ENCODE measurements around the gene PCDH15.
"Not testable (repeated sequence)": the region's sequence is repeated elsewhere in the genome, so short reads cannot be mapped to it uniquely, and the experiment has no call there.

Gene PCDH15

DNA sequence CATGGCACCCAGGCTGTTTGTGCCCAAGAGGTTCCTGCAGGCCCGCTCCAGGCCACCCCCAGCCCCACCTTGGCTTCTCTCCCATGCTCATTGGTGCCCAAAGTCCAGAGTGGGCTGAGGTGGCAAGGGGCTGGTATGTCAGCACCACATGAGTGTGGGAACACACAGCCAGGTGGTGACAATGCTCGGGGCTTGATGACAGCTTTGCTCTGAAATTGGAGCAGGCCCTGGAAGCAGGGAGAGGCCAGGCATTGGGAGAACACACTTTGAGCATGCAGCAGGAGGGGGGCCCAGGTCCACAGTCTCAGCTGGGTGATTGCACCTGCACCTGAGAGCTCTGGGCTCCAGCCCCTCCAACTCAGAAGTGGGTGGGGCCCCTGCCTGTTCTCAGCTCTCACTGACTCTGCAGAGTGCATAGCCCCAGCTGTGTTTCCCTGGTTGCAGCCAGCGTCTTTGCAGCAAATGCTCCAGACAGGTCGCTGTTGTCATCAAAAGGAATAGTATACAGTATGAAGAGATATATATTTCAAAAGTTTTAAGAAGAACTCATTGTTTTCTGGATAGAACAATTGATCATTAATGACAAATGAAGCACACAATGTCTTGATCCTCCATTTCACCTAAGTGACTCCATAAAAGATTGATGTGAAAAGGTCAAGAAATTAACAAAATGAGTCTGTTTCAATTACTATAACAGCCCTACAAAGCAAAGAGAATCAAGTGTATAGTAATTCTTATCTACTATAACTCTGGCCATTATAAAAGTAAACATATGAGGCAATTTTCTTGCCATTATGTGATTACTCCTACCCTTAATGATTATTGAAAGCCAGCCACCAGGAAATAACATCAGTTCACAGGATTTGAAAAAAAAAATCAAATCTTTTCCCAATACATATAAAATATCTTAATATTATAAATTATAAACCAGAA is 848.1 kb downstream of the PCDH15 start:
- DNase-seq = no peak

DNA sequence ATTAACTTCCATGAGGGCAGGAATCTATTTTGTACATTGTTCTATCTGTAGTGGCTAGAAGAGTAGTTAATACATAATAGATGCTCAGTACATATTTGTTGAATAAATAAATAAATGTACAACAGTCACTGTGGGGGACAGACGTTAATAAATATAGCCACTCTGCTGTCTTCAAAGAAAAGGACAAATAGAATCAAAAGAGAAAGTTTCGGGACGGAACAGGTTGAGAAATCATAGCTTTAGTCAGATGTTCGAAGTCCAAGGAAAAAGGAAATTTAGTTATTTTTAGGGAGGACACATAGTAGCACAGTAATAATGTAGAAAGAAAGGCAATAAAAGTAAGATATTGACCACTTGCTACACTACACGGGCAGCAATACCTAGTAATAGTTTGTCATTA is 861.4 kb downstream of the PCDH15 start:
- DNase-seq = no peak

DNA sequence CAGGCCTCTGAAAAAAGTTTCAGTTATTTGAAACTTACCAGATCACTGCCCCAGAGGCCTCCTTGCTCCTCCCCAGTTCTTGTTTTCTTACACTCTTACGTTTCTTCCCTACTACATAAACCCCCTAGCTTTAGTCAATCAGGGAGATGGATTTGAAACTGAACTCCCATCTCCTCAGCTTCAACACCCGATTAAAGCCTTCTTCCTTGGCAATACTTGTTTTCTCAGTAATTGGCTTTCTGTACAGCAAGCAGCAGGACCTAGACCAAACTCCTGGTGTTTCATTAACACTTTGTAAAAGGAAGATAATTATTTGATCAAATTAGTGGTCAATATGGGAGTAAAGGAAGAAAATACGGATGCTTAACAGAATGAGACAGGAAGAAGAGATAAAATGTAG is 870.4 kb downstream of the PCDH15 start:
- DNase-seq = no peak

DNA sequence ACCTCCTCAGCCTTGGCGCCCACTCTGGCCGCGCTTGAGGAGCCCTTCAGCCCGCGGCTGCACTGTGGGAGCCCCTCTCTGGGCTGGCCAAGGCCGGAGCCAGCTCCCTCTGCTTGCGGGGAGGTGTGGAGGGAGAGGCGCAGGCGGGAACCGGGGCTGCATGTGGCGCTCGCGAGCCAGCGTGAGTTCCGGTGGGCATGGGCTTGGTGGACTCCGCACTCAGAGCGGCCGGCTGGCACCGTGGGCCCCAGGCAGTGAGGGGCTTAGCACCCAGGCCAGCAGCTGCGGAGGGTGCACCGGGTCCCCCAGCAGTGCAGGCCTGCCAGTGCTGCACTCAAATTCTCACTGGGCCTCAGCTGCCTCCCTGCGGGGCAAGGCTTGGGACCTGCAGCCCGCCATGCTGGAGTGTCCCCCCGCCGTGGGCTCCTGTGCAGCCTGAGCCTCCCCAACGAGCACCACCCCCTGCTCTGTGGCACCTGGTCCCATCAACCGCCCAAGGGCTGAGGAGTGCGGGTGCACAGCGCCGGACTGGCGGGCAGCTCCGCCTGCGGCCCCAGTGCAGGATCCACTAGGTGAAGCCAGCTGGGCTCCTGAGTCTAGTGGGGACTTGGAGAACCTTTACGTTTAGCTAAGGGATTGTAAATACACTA is 876.9 kb downstream of the PCDH15 start:
- not testable (repeated sequence) for DNase-seq

DNA sequence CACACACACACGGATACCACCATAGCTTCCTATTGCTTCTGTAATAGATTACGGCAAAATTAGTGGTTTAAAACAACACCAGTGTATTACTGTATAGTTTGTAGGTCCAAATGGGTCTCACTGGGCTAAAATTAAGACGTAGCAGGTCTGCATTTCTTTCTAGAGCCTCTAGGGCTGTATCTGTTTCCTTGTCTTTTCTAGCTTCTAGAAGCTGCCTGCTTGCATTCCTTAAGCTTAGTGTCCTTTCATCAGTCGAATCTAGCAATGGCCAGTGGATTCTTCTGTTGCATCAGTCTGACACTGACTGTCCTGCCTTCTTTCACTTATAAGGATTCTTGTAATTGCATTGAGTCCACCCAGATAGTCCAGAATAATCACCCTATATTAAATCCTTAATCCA is 882.3 kb downstream of the PCDH15 start:
- no peak for DNase-seq

DNA sequence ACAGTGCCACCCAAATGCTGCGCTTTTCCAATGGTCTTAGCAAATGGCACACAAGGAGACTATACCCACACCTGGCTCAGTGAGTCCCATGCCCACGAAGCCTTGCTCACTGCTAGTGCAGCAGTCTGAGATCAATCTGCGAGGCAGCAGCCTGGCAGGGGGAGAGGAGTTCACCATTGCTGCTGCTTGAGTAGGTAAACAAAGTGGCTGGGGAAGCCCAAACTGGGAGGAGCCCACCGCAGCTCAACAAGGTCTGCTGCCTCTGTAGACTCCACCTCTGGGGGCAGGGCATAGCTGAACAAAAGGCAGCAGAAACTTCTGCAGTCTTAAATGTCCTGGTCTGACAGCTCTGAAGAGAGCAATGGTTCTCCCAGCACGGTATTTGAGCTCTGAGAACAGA is 891.2 kb downstream of the PCDH15 start:
- DNase-seq = no peak

DNA sequence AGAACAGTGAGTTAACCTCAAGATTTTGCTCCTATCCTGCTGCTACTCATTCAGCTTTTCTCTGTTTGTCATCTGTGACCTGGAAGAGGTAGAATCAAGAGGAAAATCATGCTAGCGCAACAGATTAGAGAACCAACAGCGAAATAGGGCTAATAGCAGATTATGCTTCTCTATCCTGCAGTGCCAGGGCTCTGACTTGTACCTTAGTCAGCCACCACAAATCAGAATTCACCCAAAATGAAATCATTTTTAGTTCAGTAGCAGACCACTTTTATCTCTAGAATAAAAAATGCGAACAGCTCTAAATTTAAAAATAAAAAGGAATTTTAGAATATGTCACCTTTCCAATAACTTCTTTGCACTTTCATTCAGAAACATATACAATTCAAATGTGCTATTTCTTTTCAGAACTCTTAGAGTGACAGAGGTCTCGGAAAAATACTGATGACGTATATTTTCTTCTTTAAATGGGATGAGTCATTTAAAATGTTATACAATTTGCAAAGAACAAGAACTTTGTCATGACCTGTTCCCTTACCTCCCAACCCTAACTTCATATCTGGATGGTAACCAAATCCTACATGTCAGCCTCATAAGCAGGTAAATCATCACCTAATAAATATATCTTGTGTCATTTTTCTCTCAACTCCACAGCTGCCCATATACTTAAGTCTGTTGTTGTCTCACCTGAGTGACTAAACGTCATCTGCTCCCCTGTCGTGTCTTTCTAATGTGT is 896.4 kb downstream of the PCDH15 start:
- no peak for DNase-seq

DNA sequence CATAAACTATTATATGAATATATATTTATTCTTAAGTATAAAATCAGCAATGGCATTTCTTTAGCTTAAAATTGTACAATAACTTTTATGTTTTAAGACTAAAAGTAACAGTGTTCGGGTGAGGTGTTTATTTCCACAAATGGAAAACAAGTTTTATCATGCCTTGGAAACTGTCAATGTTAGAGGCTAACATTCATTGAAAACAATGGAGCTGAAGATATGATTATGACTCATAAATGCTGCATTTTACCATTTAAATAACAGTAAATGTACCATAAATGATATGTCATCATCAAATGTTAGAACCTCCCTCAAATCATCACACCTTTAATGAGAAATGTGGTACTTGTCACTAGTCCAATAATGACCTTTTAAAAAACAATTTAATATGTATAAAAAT is 897.3 kb downstream of the PCDH15 start:
- DNase-seq = no peak

DNA sequence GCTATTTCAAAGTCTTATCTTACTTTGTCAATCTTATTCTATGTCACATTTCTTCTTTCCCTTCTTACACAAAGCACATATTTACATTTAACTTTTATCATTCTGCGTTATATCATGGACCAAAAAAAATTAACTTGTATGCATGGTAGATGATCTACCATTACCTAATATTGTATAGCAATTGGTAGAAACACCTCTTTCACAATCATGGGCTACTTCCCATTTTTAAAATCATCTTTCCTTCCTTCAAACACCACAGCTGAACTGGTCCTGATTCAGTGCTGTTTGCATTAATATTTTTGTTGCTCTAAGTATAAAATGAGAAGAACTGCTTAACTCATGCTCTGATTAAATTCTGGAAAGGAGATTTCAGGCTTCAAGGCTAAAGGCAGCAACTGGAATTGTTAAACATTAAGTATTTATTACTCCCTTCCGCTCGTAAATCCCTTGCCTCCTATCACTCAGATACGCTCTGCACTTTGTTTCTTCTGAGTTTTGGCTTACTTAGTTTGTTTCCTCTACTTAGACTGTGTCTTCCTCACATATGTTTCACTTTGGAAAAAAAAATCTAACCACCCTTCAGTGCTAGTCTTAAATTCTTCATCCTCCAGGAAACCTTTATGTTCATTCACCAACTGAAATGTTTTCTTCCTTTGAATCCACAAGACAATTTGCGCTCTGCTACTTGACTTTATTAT is 901.4 kb downstream of the PCDH15 start:
- DNase-seq = no peak

DNA sequence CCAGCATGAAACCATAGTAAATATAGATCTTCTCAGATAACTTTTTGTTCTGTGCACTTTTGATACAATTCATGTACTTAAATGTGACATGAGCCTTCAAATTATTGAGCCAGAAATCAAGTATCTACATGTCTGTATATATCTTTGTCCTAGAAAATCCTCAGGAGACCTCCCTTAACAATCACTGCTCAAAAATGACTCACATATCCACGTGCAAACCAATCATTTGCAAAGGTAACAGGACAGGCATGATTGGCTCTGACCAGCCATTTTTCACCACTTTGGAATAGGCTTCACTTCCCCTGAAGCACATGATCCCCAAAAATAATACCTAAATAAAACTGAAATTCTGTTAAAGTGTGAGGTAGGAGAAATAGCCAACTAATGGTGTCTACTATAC is 902.5 kb downstream of the PCDH15 start:
- no peak for DNase-seq

DNA sequence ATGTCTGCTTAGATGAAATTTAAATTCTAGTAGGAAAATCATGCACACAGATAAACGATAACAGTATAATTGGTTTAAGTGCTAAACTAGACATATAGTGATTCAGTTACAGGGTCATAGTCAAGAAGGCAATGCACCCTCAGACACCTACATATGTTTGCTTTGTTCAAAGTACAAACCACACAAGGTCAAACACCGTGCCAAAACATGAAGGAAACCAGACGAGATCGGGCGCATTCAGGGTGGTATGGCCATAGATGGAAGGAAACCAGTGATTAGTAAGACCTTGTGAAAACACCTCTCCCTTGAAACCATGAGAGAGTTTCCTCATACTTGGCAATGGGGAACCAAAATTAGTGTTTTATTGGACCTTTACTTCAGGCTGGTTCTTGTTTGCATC is 906.9 kb downstream of the PCDH15 start:
- no peak for DNase-seq

DNA sequence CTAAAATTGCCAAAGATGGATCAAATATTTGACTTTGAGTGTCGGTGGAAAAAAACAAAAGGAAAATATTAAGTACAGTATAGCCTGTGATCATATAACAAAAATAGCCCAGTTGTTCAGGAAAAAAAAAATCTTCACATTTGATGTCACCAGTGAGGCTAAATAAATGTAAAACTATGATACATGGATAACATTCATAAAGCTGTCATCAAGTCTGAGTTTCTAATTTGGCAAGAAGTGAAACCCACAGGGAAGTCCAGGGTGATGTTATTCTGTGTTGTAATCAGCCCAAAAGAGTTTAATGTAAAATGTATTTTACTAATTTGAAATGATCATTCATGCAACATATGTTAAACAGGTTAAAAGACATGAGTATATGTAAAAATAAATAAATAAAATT is 908.0 kb downstream of the PCDH15 start:
- no peak for DNase-seq

DNA sequence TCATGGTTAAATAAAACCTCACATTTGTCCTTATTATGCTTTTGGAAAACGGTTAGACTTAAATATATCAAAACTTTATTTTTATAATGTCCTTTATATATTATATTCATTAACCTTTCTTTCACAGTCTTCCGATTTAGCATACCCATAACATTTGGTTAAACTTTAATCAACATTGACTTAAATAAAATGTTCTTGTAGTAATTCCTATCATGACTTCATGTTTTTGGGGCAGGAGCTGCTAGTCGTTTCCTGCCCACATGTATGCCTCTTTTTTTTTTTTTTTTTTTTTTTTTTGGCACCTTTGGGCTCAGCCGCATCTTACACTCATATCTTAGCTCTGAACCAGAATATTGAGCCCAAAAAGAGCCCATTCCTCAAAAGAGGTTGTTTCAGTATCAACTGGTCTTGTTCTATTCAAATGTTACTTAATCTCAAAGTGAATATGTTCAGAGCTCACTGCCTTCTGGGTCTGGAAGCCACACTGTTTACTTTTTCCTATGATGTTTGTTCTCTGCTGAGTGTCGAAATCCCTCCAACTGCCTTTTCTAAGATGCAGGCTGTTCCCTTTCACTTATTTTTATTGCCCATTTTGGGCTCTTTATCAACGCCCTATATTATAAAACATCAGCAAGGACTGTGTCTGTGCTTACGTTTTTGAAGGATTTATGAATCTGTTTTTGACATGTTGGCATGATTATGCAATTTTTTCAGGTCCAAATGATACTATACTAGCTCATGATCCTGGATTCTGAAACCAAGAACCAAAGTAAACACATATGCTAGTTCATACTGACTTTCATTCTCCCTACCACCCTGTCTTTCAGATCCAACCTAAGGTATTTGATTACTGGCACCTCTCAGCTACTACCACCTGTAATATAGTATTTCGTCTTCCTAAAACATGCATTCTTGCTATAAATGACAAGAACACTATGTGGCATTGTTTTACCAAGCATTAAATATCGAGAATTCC is 914.4 kb downstream of the PCDH15 start:
- DNase-seq = no peak

DNA sequence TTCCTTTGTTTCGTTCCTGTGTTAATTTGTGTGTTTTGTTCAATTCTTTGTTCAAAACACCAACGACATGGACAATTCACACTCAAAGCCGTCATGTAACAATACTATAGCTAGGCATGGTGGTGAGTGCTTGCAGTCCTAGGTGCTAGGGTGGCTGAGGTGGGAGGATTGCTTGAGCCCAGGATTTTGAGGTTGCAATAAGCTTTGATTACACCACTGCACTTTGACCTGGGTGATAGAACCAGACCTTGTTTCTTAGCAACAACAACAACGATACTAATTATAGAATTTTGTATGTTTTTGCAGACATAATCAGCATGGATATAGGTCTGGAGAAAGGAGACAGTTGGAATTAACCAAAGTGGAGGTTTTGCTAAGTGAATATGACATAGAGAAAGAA is 936.2 kb downstream of the PCDH15 start:
- DNase-seq = no peak

DNA sequence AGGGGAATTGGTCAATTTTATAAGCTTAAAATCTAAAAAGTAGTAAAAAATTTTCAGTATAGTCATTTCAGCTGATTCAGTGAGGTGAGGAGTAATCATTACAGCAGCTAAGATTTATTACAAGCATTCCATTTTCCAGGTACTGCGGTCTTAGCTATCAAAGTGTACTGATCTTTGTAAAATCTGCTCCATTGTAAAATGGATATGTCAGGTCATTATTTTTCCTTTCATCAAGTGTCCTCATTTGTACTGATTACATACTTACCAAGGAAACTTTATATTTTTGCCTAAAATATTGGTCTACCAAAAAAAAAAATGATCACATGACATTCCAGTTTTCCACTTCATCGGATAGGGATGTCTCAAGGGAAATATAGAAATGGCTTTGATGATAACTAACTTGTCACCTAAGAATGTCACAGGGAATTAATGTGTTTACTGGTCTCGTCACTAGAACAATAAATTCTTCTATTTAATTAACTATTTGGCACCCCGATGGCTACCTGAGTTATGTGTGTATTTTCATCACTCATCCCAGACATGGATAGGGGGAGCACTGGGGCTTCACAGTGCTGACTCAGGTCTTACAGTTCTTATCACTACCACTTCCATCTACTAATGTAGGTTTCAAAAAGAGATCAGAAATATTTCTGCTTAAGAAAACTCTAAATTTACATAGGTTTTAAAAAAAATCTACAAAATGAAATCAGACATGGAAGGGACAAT is 948.4 kb downstream of the PCDH15 start:
- DNase-seq = no peak

DNA sequence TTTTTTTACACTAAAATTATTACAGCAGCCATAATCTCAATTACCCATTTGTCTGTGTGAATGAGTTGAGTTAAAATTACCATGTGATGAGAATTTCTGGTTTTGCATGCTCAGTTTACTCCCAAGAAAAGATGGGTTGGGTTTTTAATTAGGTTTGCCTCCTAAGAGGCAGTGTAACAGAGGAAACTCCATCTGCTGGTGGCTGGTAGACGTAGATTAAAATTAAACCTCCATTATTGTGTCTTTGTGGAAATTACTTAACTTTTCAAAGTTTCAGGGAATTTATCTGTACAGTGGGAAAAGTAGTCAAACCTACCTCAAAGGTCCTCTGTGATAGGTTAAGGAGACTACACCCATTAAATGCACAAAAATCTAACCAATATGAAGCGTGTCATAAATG is 954.2 kb downstream of the PCDH15 start:
- DNase-seq = no peak

DNA sequence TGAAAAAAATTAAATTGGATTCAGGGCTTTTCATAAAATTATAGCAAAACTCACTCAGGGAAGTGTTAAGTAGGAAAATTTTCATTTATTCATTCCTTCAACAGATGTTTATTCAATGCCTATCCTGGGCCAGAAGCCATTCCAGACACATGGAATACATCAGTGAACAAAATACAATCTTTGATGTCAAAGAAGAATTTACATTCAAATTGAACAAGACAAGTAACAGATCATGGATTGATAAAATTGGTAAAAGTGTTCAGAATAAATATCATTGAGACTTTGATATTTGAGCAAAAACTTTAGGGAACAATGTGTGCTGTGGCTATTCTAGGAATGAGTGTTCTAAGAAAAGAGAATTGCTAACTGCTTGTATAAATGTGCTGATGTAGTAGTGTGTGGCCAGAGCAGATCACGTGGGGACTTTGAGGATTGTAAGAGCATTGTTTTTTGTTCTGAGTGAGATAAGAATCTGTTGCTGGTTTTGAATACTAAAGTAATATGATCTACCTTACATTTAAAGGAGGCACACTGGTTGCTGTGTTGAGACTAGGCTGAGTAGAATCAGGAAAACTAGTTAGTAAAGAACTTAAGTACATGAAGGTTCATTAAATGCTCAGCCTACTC is 957.2 kb downstream of the PCDH15 start:
- DNase-seq = no peak

DNA sequence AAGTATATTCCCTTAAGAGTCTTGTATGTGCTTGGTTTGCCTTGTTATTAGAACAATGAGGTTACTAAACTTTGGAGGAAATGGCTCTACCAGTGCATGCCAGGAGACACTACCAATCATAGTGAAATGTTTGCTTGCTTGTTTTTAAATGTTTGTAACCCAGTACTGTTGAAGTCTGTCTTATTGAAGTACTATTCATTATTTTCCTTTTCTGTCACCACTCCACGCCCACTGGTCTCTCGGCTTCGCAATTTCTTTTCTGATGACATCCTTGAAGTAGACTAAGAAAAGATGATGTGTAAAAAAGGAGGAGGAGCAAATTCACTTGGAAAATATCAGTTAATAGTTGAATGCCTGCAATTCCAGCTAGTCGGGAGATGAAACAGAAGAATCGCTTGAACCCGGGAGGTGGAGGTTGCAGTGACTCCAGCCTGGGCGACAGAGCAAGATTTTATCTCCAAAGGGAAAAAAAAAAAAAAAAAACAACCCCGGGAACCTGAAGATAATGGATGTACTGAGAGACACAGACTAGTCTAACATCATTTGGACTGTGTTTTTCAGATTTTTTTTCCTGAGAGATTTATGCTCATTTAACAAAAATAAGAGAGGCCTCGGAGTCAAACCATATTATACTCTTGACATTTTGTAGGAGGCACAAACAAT is 959.4 kb downstream of the PCDH15 start:
- DNase-seq = no peak

DNA sequence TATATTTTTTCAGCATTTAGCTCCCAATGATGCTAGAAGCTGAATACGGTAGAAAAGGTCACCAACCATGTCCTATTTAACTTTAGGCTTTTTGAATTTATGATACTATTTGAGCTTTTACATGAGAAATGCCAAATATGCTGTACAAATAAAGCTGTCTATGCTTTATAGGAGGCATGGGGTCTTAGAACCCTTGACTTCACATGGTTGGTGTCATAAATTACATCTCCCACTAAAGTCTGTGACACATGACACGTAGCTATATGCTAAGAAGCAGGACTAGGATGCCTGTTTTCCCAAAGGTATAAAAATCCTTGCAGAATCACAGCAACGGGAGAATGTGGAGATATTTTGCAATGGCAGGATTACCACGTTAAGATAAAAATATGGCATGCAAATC is 960.4 kb downstream of the PCDH15 start:
- DNase-seq = no peak

DNA sequence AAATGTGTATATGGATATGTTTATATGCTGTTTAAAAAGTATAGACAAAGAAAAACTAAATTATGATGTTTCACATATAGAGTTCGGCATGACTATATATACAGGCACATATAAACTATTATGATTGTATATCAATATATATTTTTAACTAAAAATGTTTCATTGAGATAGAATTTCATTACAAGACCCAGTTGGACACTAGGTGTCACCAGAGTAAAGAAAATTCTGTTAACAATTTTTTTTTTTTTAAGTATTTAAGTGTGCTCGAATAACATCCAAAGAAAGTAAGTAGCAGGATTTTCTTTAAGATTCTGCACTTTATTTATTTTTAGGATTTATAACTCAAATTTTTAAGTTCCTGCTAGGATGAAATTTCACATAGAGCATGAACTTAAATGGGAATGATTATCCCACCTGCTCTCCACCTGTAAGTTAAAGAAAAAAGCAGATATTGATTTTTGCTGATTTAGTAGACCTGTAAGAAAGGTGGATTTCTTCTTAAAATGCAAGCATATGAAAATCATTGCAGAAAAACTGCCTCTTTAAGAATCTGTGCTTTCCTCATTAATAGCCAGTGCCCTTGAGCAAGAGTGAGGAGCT is 961.5 kb downstream of the PCDH15 start:
- no peak for DNase-seq
